Dendritic cell treated with granulocyte-macrophage colony-stimulating factor and Interleukin-4, amounts not matched to agents 40 ng/mL and 50 ng/mL, for 4 days (primary cell): ENCODE results near the gene STYXL2.
A peak's percentile ranks its signal among the peaks of the same experiment; 100 is the strongest.

ENCODE experiments used
- H3K27ac Mint-ChIP-seq: one replicate; pipeline ENCODE4 v1.8.0; 2022; ENCODE audit warnings: mild to moderate bottlenecking, mixed read lengths
- H3K27me3 Mint-ChIP-seq: one replicate; pipeline ENCODE4 v1.8.0; 2022; ENCODE audit warnings: mild to moderate bottlenecking, mixed read lengths
- H3K36me3 Mint-ChIP-seq: one replicate; pipeline ENCODE4 v1.8.0; 2022; ENCODE audit warnings: low read depth, mixed read lengths
- H3K4me1 Mint-ChIP-seq: one replicate; pipeline ENCODE4 v1.8.0; 2022; ENCODE audit warnings: low read depth, mixed read lengths
- H3K4me3 Mint-ChIP-seq: one replicate; pipeline ENCODE4 v1.8.0; 2022; ENCODE audit warnings: mild to moderate bottlenecking, moderate library complexity, mixed read lengths
- H3K9me3 Mint-ChIP-seq: one replicate; pipeline ENCODE4 v1.8.0; 2022; ENCODE audit warnings: mixed read lengths
- intact Hi-C: fragments of 100-400 bp; cut with micrococcal nuclease; formaldehyde crosslinking; loops from one replicate; pipeline ENCODE4 v1.15.0; 2022

The STYXL2 gene

GRCh38 chr1:167107456-167107855 lies 13.6 kb downstream of the STYXL2 start:
- H3K27ac Mint-ChIP-seq: no peak overlapping the region
- H3K4me3 Mint-ChIP-seq: no peak overlapping the region
- intact Hi-C loops: no loop called here
- H3K27me3 Mint-ChIP-seq: peaks cover 2% of the 10 kb centered on the region
- peaks cover 15% of the 10 kb centered on the region for H3K9me3 Mint-ChIP-seq
- H3K36me3 Mint-ChIP-seq: no peaks in the 10 kb centered on the region
- peaks cover 31% of the 10 kb centered on the region for H3K4me1 Mint-ChIP-seq

GRCh38 chr1:167109125-167109524 lies 15.2 kb downstream of the STYXL2 start:
- H3K36me3 Mint-ChIP-seq: no peaks in the 10 kb centered on the region
- H3K27ac Mint-ChIP-seq: peak overlapping the region; percentile 8
- peaks cover 15% of the 10 kb centered on the region for H3K9me3 Mint-ChIP-seq
- H3K4me3 Mint-ChIP-seq: no peak overlapping the region
- peaks cover 24% of the 10 kb centered on the region for H3K4me1 Mint-ChIP-seq
- intact Hi-C loops: no loop called here
- H3K27me3 Mint-ChIP-seq: no peaks in the 10 kb centered on the region

- Mint-ChIP-seq H3K9me3 (peaks cover 15% of the 10 kb centered on the region), H3K27me3 (peaks cover 5% of the 10 kb centered on the region), H3K27ac (no peak overlapping the region), H3K4me3 (no peak overlapping the region), H3K4me1 (peaks cover 16% of the 10 kb centered on the region), H3K36me3 (no peaks in the 10 kb centered on the region)
- intact Hi-C loops: no loop called here
Measured at GRCh38 chr1:167110586-167110985, 16.7 kb downstream of the STYXL2 start.

GRCh38 chr1:167111868-167112709 lies 18.2 kb downstream of the STYXL2 start:
- intact Hi-C loops: no loop called here
- Mint-ChIP-seq H3K4me1 (peaks cover 13% of the 10 kb centered on the region), H3K27ac (no peak overlapping the region), H3K36me3 (no peaks in the 10 kb centered on the region), H3K9me3 (peaks cover 15% of the 10 kb centered on the region), H3K27me3 (peaks cover 6% of the 10 kb centered on the region), H3K4me3 (no peak overlapping the region)

- peaks cover 13% of the 10 kb centered on the region for H3K27me3 Mint-ChIP-seq
- H3K27ac Mint-ChIP-seq: no peak overlapping the region
- H3K4me1 Mint-ChIP-seq: peaks cover 7% of the 10 kb centered on the region
- no peaks in the 10 kb centered on the region for H3K36me3 Mint-ChIP-seq
- intact Hi-C loops: no loop called here
- H3K9me3 Mint-ChIP-seq: peaks cover 14% of the 10 kb centered on the region
- H3K4me3 Mint-ChIP-seq: no peak overlapping the region
Measured at GRCh38 chr1:167114725-167115124, 20.9 kb downstream of the STYXL2 start.

- intact Hi-C loops: no loop called here
- peaks cover 7% of the 10 kb centered on the region for H3K4me1 Mint-ChIP-seq
- H3K27ac Mint-ChIP-seq: no peak overlapping the region
- no peak overlapping the region for H3K4me3 Mint-ChIP-seq
- H3K36me3 Mint-ChIP-seq: no peaks in the 10 kb centered on the region
- peaks cover 17% of the 10 kb centered on the region for H3K27me3 Mint-ChIP-seq
- peaks cover 5% of the 10 kb centered on the region for H3K9me3 Mint-ChIP-seq
Measured at GRCh38 chr1:167115655-167116054, 21.8 kb downstream of the STYXL2 start.

GRCh38 chr1:167116174-167116573 lies 22.3 kb downstream of the STYXL2 start:
- no peaks in the 10 kb centered on the region for H3K9me3 Mint-ChIP-seq
- H3K4me3 Mint-ChIP-seq: no peak overlapping the region
- intact Hi-C loops: no loop called here
- H3K27me3 Mint-ChIP-seq: peaks cover 21% of the 10 kb centered on the region
- H3K27ac Mint-ChIP-seq: no peak overlapping the region
- no peaks in the 10 kb centered on the region for H3K36me3 Mint-ChIP-seq
- H3K4me1 Mint-ChIP-seq: peaks cover 10% of the 10 kb centered on the region

- intact Hi-C loops: no loop called here
- no peaks in the 10 kb centered on the region for H3K36me3 Mint-ChIP-seq
- peaks cover 23% of the 10 kb centered on the region for H3K27me3 Mint-ChIP-seq
- H3K27ac Mint-ChIP-seq: no peak overlapping the region
- H3K4me1 Mint-ChIP-seq: peaks cover 13% of the 10 kb centered on the region
- no peak overlapping the region for H3K4me3 Mint-ChIP-seq
- H3K9me3 Mint-ChIP-seq: no peaks in the 10 kb centered on the region
Measured at GRCh38 chr1:167117225-167117624, 23.4 kb downstream of the STYXL2 start.

GRCh38 chr1:167118188-167118587 lies 24.3 kb downstream of the STYXL2 start:
- no peak overlapping the region for H3K4me3 Mint-ChIP-seq
- H3K36me3 Mint-ChIP-seq: no peaks in the 10 kb centered on the region
- H3K4me1 Mint-ChIP-seq: peaks cover 13% of the 10 kb centered on the region

GRCh38 chr1:167119696-167120095 lies 25.8 kb downstream of the STYXL2 start:
- intact Hi-C loops: no loop called here
- no peaks in the 10 kb centered on the region for H3K36me3 Mint-ChIP-seq
- no peaks in the 10 kb centered on the region for H3K9me3 Mint-ChIP-seq
- peaks cover 23% of the 10 kb centered on the region for H3K27me3 Mint-ChIP-seq
- no peak overlapping the region for H3K4me3 Mint-ChIP-seq
- H3K4me1 Mint-ChIP-seq: peaks cover 8% of the 10 kb centered on the region
- no peak overlapping the region for H3K27ac Mint-ChIP-seq

More at GRCh38 chr1:167118188-167118587, 24.3 kb downstream of the STYXL2 start:
- H3K27ac Mint-ChIP-seq: no peak overlapping the region
- intact Hi-C loops: no loop called here
- H3K9me3 Mint-ChIP-seq: no peaks in the 10 kb centered on the region
- peaks cover 23% of the 10 kb centered on the region for H3K27me3 Mint-ChIP-seq

- Mint-ChIP-seq H3K4me1 (peaks cover 7% of the 10 kb centered on the region), H3K9me3 (no peaks in the 10 kb centered on the region), H3K4me3 (peak overlapping the region; percentile 71), H3K27ac (no peak overlapping the region), H3K36me3 (no peaks in the 10 kb centered on the region), H3K27me3 (peaks cover 17% of the 10 kb centered on the region)
- intact Hi-C loops: no loop called here
Measured at GRCh38 chr1:167120899-167121298, 27.0 kb downstream of the STYXL2 start.

- peak overlapping the region; percentile 71 for H3K4me3 Mint-ChIP-seq
- peaks cover 7% of the 10 kb centered on the region for H3K4me1 Mint-ChIP-seq
- no peak overlapping the region for H3K27ac Mint-ChIP-seq
- intact Hi-C loops: no loop called here
- peaks cover 17% of the 10 kb centered on the region for H3K27me3 Mint-ChIP-seq
- no peaks in the 10 kb centered on the region for H3K36me3 Mint-ChIP-seq
- no peaks in the 10 kb centered on the region for H3K9me3 Mint-ChIP-seq
Measured at GRCh38 chr1:167121375-167122120, 27.7 kb downstream of the STYXL2 start.

- H3K4me1 Mint-ChIP-seq: peaks cover 7% of the 10 kb centered on the region
- intact Hi-C loops: no loop called here
- no peaks in the 10 kb centered on the region for H3K9me3 Mint-ChIP-seq
- no peak overlapping the region for H3K27ac Mint-ChIP-seq
- no peaks in the 10 kb centered on the region for H3K36me3 Mint-ChIP-seq
- no peak overlapping the region for H3K4me3 Mint-ChIP-seq
- H3K27me3 Mint-ChIP-seq: peaks cover 17% of the 10 kb centered on the region
Measured at GRCh38 chr1:167122121-167122480, 28.2 kb downstream of the STYXL2 start.

- intact Hi-C loops: no loop called here
- H3K27ac Mint-ChIP-seq: no peak overlapping the region
Measured at GRCh38 chr1:167122568-167122967, 28.7 kb downstream of the STYXL2 start.

More at GRCh38 chr1:167122568-167122967, 28.7 kb downstream of the STYXL2 start:
- H3K27me3 Mint-ChIP-seq: peaks cover 20% of the 10 kb centered on the region
- peaks cover 7% of the 10 kb centered on the region for H3K4me1 Mint-ChIP-seq
- no peak overlapping the region for H3K4me3 Mint-ChIP-seq
- no peaks in the 10 kb centered on the region for H3K36me3 Mint-ChIP-seq
- H3K9me3 Mint-ChIP-seq: no peaks in the 10 kb centered on the region
